ENCODE results near the gene FAM72D. TPM values are rescaled to one million over a fixed set of nuclear protein-coding genes. Genes with fewer than 3 reads are reported as not detected.

The FAM72D gene
- 4.7 to 7.7 TPM (median 5.8 TPM) in 5 replicates for total RNA-seq (2022; extraction: Qiagen RNA extraction)

GRCh38 chr1:145095284-145096057 is at the start of gene FAM72D, which contains the start of gene SRGAP2B:
TSS of gene FAM72D (plus strand) at chr1:145095974. CDS start at chr1:145096848, 874 bp downstream.
TSS of gene SRGAP2B (minus strand) at chr1:145095328. CDS start at chr1:145092901, 2,427 bp downstream.

Other genes with a start within 250 kb of the FAM72D start
- gene SRGAP2B, start 646 bp upstream of the FAM72D start, total RNA-seq (2022; extraction: Qiagen RNA extraction) = 12.7 to 19.3 TPM (median 17.8 TPM) in 5 replicates
- not detected in 5 replicates for gene PPIAL4D, start 146.2 kb downstream of the FAM72D start, total RNA-seq (2022; extraction: Qiagen RNA extraction)

All from A549 treated with Hydrocortisone at 1 μM for 4 hours (cell line).